ENCODE data around the gene TYMP.

GRCh38 chr22:50481440-50482106 lies 48.2 kb downstream of the TYMP start, which contains the start of gene ADM2:
- TF ChIP-seq MAFK (IDR thresholded peaks at IDR 0.05; ENCODE audit: partially characterized antibody) (no peak), EHMT2 (IDR thresholded peaks at IDR 0.05; ENCODE audit: low read depth) (no peak)

Data from A549 (cell line).